Measurements from ENCODE around the gene IVD. TPM values are rescaled to one million over a fixed set of nuclear protein-coding genes. Genes with fewer than 3 reads are reported as not detected.

IVD gene
- total RNA-seq, 1 experiment from 2014 or later, result 51.8 TPM

- Histone ChIP-seq H3K9me3 (ENCODE audit: low read depth, low read length, poor library complexity, severe bottlenecking) (no peaks in the 10 kb centered on the region), H3K36me3 (ENCODE audit: insufficient read depth, low read length, poor library complexity, severe bottlenecking) (no peaks in the 10 kb centered on the region), H3K27me3 (replicated peaks; ENCODE audit: insufficient read depth, low read depth, low read length, poor library complexity) (no peaks in the 10 kb centered on the region), H3K27ac (ENCODE audit: low read depth, low read length, poor library complexity, severe bottlenecking) (no peak overlapping the region), H3K4me3 (ENCODE audit: low read depth, low read length, poor library complexity, severe bottlenecking) (no peak overlapping the region), H3K4me1 (ENCODE audit: insufficient read depth, low read length, poor library complexity, severe bottlenecking) (peaks cover 7% of the 10 kb centered on the region)
- intact Hi-C loops (cut with micrococcal nuclease; ENCODE audit: unreplicated experiment), result loop anchor here (10.0 kb wide), 1 partner anchor 380 kb away; no protein-coding TSS in a partner anchor
- POLR2A ChIA-PET (ENCODE audit: low non-redundant PET), result no interaction called here
- BruUV-seq (replicated peaks), result no TSS peak
- no peak for TF ChIP-seq CTCF (conservative IDR thresholded peaks at IDR 0.05; ENCODE audit: low read depth, low read length)
- TF ChIP-seq EZH2 (IDR thresholded peaks at IDR 0.05; ENCODE audit: borderline replicate concordance, low read depth, low read length, poor library complexity, severe bottlenecking), result no peak
- CTCF ChIA-PET, result no interaction called here
- DNase-seq (ENCODE audit: low spot score), result no peak
Measured at GRCh38 chr15:40424483-40425115, 19.0 kb downstream of the IVD start.

- Histone ChIP-seq H3K4me1 (ENCODE audit: insufficient read depth, low read length, poor library complexity, severe bottlenecking) (peaks cover 16% of the 10 kb centered on the region), H3K4me3 (ENCODE audit: low read depth, low read length, poor library complexity, severe bottlenecking) (no peak overlapping the region), H3K9me3 (ENCODE audit: low read depth, low read length, poor library complexity, severe bottlenecking) (no peaks in the 10 kb centered on the region), H3K27me3 (replicated peaks; ENCODE audit: insufficient read depth, low read depth, low read length, poor library complexity) (no peaks in the 10 kb centered on the region), H3K36me3 (ENCODE audit: insufficient read depth, low read length, poor library complexity, severe bottlenecking) (no peaks in the 10 kb centered on the region), H3K27ac (ENCODE audit: low read depth, low read length, poor library complexity, severe bottlenecking) (no peak overlapping the region)
- no peak for TF ChIP-seq EZH2 (IDR thresholded peaks at IDR 0.05; ENCODE audit: borderline replicate concordance, low read depth, low read length, poor library complexity, severe bottlenecking)
- TF ChIP-seq CTCF (conservative IDR thresholded peaks at IDR 0.05; ENCODE audit: low read depth, low read length), result no peak
- ChIA-PET POLR2A (ENCODE audit: low non-redundant PET) (no interaction called here), CTCF (no interaction called here)
- no TSS peak for BruUV-seq (replicated peaks)
- DNase-seq (ENCODE audit: low spot score), result no peak
- intact Hi-C loops (cut with micrococcal nuclease; ENCODE audit: unreplicated experiment), result loop anchor here (10.0 kb wide), 1 partner anchor 381 kb away; no protein-coding TSS in a partner anchor
Measured at GRCh38 chr15:40425681-40426080, 20.1 kb downstream of the IVD start.

GRCh38 chr15:40427188-40427587, 21.6 kb downstream of the IVD start:
- Histone ChIP-seq H3K4me1 (ENCODE audit: insufficient read depth, low read length, poor library complexity, severe bottlenecking) (peaks cover 17% of the 10 kb centered on the region), H3K9me3 (ENCODE audit: low read depth, low read length, poor library complexity, severe bottlenecking) (no peaks in the 10 kb centered on the region), H3K4me3 (ENCODE audit: low read depth, low read length, poor library complexity, severe bottlenecking) (no peak overlapping the region), H3K27me3 (replicated peaks; ENCODE audit: insufficient read depth, low read depth, low read length, poor library complexity) (no peaks in the 10 kb centered on the region), H3K27ac (ENCODE audit: low read depth, low read length, poor library complexity, severe bottlenecking) (no peak overlapping the region), H3K36me3 (ENCODE audit: insufficient read depth, low read length, poor library complexity, severe bottlenecking) (no peaks in the 10 kb centered on the region)
- no peak for DNase-seq (ENCODE audit: low spot score)
- no TSS peak for BruUV-seq (replicated peaks)
- CTCF ChIA-PET, result no interaction called here
- TF ChIP-seq CTCF (conservative IDR thresholded peaks at IDR 0.05; ENCODE audit: low read depth, low read length) (no peak), EZH2 (IDR thresholded peaks at IDR 0.05; ENCODE audit: borderline replicate concordance, low read depth, low read length, poor library complexity, severe bottlenecking) (no peak)
- intact Hi-C loops (cut with micrococcal nuclease; ENCODE audit: unreplicated experiment), result loop anchor here (10.0 kb wide), 1 partner anchor 382 kb away; no protein-coding TSS in a partner anchor
- POLR2A ChIA-PET (ENCODE audit: low non-redundant PET), result no interaction called here
